Activated naive CD4-positive, alpha-beta T cell treated with anti-CD3 and anti-CD28 coated beads, Interleukin-2, amount 10 ng/mL, durations not matched to agents 7 days and 5 days (primary cell): ENCODE measurements around the gene TANC2.
A peak's percentile ranks its signal among the peaks of the same experiment; 100 is the strongest.

Source experiments
- CTCF ChIA-PET: fragments of 350-600 bp; sonication (Branson Sonifier 250); formaldehyde crosslinking; loops from one replicate; lab custom pipeline; 2021; ENCODE audit warnings: antibody characterized with exemption; lab: Charles Lee
- DNase-seq: peaks from one replicate; pipeline ENCODE4 v3.0.0-alpha.2; 2020
- H3K27ac Mint-ChIP-seq: one replicate; pipeline ENCODE4 v1.8.0; 2021; ENCODE audit warnings: mild to moderate bottlenecking, moderate library complexity, mixed read lengths
- H3K27me3 Mint-ChIP-seq: one replicate; pipeline ENCODE4 v1.8.0; 2021; ENCODE audit warnings: mild to moderate bottlenecking, mixed read lengths
- H3K36me3 Mint-ChIP-seq: one replicate; pipeline ENCODE4 v1.8.0; 2021; ENCODE audit warnings: mixed read lengths
- H3K4me1 Mint-ChIP-seq: one replicate; pipeline ENCODE4 v1.8.0; 2021; ENCODE audit warnings: mixed read lengths
- H3K4me3 Mint-ChIP-seq: one replicate; pipeline ENCODE4 v1.8.0; 2021; ENCODE audit warnings: mild to moderate bottlenecking, moderate library complexity, mixed read lengths
- H3K9me3 Mint-ChIP-seq: one replicate; pipeline ENCODE4 v1.8.0; 2021; ENCODE audit warnings: mixed read lengths

Gene TANC2

DNA sequence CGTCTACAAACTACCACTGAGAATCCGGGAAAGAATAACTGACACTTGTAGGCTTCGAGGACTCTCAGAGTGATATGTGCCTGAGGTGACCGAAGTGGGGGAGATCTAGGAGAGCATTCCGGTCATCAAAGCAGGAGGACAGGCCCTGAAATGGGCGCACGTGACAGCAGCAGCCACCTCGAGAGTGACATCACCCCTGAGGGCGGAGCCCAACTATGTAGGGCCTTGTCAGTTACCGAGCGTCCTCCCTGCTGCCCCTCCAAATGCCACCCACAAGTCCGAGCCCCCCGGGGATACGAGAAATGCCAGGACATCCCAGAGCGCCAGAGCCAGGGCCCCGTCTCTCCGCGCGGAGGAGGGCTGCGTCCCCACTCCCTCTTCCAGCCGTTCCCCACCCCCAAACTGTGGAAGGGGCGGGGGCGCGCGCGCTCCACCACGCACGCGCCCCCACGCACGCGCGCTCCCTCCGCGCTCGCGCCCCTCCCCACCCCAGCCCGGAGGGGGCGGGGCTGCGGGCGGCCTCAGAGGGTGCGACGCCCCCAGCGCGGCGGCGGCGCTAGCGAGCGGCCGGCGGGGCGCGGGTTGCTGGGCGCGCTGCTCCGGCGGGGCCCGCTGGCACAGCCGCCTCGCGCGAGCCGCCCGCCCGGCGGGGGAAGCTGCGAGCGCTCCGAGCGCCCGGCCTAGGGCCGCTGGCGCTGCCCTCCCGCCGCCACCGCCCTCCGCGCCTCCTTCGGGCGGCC is at the start of gene TANC2:
Gene TANC2, plus strand, starts transcription at position 550 of the 740 bp plus-strand sequence. CDS start 43,325 bp downstream, outside the sequence.
- no peaks in the 10 kb centered on the region for H3K9me3 Mint-ChIP-seq
- H3K36me3 Mint-ChIP-seq, result no peaks in the 10 kb centered on the region
- H3K4me3 Mint-ChIP-seq, result peak within 1 kb of the TSS; percentile 87
- H3K27ac Mint-ChIP-seq, result peak within 1 kb of the TSS; percentile 90
- peaks cover 27% of the 10 kb centered on the region for H3K4me1 Mint-ChIP-seq
- DNase-seq, result peak; percentile 84
- CTCF ChIA-PET, result no interaction called here
- peaks cover 57% of the 10 kb centered on the region for H3K27me3 Mint-ChIP-seq

GRCh38 chr17:62916684-62917571 is 49.1 kb upstream of the TANC2 start:
- Mint-ChIP-seq H3K27me3 (peaks cover 9% of the 10 kb centered on the region), H3K36me3 (no peaks in the 10 kb centered on the region), H3K4me1 (no peaks in the 10 kb centered on the region), H3K27ac (no peak overlapping the region), H3K4me3 (no peak overlapping the region), H3K9me3 (no peaks in the 10 kb centered on the region)
- DNase-seq, result no peak
- CTCF ChIA-PET, result no interaction called here

DNA sequence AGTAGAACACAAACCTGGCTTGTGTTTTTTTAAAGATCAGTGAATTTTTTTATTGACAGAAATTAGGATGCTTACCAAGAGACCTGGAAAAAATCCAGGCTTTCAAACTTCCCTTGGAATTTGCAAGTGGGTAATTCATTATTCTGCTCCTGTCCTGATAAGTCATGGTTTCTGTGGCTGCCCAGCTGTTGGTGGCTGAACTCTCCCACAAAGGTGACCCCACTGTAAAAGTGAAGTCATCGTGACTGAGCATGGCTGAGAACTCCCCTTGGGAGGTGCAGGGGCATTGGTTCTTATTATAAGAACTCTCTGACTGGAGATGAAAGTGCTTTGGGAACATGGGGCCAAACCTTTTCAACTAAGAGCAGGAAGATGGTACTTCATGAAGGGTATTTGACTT is 46.6 kb upstream of the TANC2 start:
- Mint-ChIP-seq H3K9me3 (no peaks in the 10 kb centered on the region), H3K27ac (no peak overlapping the region), H3K36me3 (no peaks in the 10 kb centered on the region), H3K4me1 (no peaks in the 10 kb centered on the region), H3K27me3 (peaks cover 3% of the 10 kb centered on the region), H3K4me3 (no peak overlapping the region)
- CTCF ChIA-PET, result no interaction called here
- no peak for DNase-seq

DNA sequence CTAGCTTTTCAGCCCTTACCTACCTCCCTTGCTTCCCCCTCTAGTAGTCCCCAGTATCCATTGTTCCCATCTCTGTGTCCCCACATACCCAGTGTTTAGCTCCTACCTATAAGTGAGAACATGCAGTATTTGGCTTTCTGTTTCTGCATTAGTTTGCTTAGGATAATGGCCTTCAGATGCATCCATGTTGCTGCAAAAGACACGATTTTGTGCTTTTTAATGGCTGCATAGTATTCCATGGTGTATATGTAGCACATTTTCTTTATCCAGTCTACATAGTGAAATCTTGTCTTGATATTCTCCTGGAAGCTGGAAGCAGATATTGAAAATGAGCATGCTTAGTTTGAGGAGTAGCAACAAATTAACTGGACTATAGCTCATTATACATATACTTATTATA is 45.7 kb upstream of the TANC2 start:
- no peaks in the 10 kb centered on the region for H3K4me1 Mint-ChIP-seq

GRCh38 chr17:62921817-62922216 is 44.2 kb upstream of the TANC2 start:
- Mint-ChIP-seq H3K4me3 (no peak overlapping the region), H3K36me3 (no peaks in the 10 kb centered on the region), H3K4me1 (no peaks in the 10 kb centered on the region), H3K9me3 (no peaks in the 10 kb centered on the region), H3K27ac (no peak overlapping the region), H3K27me3 (peaks cover 3% of the 10 kb centered on the region)
- no peak for DNase-seq
- CTCF ChIA-PET, result no interaction called here

More for the DNA sequence above, 45.7 kb upstream of the TANC2 start:
- Mint-ChIP-seq H3K9me3 (no peaks in the 10 kb centered on the region), H3K4me3 (no peak overlapping the region), H3K36me3 (no peaks in the 10 kb centered on the region), H3K27me3 (peaks cover 3% of the 10 kb centered on the region), H3K27ac (no peak overlapping the region)
- CTCF ChIA-PET, result no interaction called here
- DNase-seq, result no peak

GRCh38 chr17:62923258-62924150 is 42.5 kb upstream of the TANC2 start:
- CTCF ChIA-PET, result no interaction called here
- no peak overlapping the region for H3K4me3 Mint-ChIP-seq
- H3K9me3 Mint-ChIP-seq, result no peaks in the 10 kb centered on the region
- peaks cover 18% of the 10 kb centered on the region for H3K27me3 Mint-ChIP-seq
- H3K27ac Mint-ChIP-seq, result no peak overlapping the region
- no peak for DNase-seq
- no peaks in the 10 kb centered on the region for H3K4me1 Mint-ChIP-seq
- H3K36me3 Mint-ChIP-seq, result no peaks in the 10 kb centered on the region

GRCh38 chr17:62925267-62925836 is 40.7 kb upstream of the TANC2 start:
- CTCF ChIA-PET, result no interaction called here
- Mint-ChIP-seq H3K27me3 (peaks cover 20% of the 10 kb centered on the region), H3K27ac (no peak overlapping the region), H3K4me1 (no peaks in the 10 kb centered on the region), H3K4me3 (no peak overlapping the region), H3K9me3 (no peaks in the 10 kb centered on the region), H3K36me3 (no peaks in the 10 kb centered on the region)
- DNase-seq, result no peak

GRCh38 chr17:62927083-62927482 is 39.0 kb upstream of the TANC2 start:
- Mint-ChIP-seq H3K4me1 (no peaks in the 10 kb centered on the region), H3K27me3 (peaks cover 23% of the 10 kb centered on the region), H3K36me3 (no peaks in the 10 kb centered on the region), H3K4me3 (no peak overlapping the region), H3K9me3 (no peaks in the 10 kb centered on the region), H3K27ac (no peak overlapping the region)
- CTCF ChIA-PET, result no interaction called here
- DNase-seq, result no peak

DNA sequence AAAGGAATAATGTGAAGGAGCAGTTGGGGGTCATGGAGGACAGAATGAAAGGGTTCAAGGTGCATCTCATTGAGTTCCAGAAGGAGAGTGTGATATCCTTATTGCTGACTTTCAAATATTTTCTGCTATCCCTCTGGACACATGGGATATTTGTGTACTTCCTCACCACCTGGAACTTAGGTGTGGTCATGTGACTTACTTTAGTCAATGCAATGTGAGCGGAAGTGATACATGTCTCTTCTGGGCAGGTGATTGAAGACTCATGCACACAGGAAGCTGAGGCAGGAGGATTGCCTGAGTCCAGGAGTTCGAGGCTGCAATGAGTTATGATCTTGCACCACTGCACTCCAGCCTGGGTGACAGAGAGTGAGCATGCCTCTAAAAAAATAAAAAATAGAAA is 36.7 kb upstream of the TANC2 start:
- Mint-ChIP-seq H3K27me3 (peaks cover 23% of the 10 kb centered on the region), H3K9me3 (no peaks in the 10 kb centered on the region), H3K4me3 (no peak overlapping the region), H3K27ac (no peak overlapping the region), H3K4me1 (no peaks in the 10 kb centered on the region), H3K36me3 (no peaks in the 10 kb centered on the region)
- CTCF ChIA-PET, result no interaction called here
- DNase-seq, result no peak

GRCh38 chr17:62931101-62931500 is 34.9 kb upstream of the TANC2 start:
- H3K27ac Mint-ChIP-seq, result no peak overlapping the region
- H3K27me3 Mint-ChIP-seq, result peaks cover 23% of the 10 kb centered on the region
- no peaks in the 10 kb centered on the region for H3K9me3 Mint-ChIP-seq
- no peak for DNase-seq
- CTCF ChIA-PET, result no interaction called here
- H3K4me1 Mint-ChIP-seq, result no peaks in the 10 kb centered on the region
- no peak overlapping the region for H3K4me3 Mint-ChIP-seq
- H3K36me3 Mint-ChIP-seq, result no peaks in the 10 kb centered on the region

GRCh38 chr17:62933501-62934385 is 32.3 kb upstream of the TANC2 start:
- CTCF ChIA-PET, result interaction anchor here (0.6 to 0.7 kb wide), 2 partner anchors 79 to 471 kb away, joined by 3 read pairs; no protein-coding TSS in a partner anchor
- no peaks in the 10 kb centered on the region for H3K4me1 Mint-ChIP-seq

DNA sequence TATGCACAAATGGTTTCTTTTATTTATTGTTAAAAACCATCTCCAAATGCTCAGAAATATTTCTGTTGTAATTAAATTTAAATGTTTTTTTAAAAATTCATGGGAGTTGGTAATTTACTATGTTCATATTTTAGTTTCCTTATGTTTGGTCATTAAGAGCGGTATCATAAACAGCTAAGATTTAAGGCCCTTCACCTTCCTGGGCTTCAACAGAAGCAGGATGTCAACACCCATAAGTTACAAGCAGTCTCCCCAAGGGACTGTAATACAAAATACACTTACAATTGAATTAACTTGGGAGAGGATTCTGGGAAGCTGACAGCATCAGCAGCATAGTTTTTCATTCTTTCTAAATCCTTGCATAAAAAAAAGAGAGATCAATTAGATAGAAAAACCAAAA is 30.9 kb upstream of the TANC2 start:
- no peak for DNase-seq
- H3K4me1 Mint-ChIP-seq, result no peaks in the 10 kb centered on the region
- CTCF ChIA-PET, result interaction anchor here (1.0 kb wide), 1 partner anchor 263 kb away, joined by 3 read pairs; no protein-coding TSS in a partner anchor
- no peaks in the 10 kb centered on the region for H3K9me3 Mint-ChIP-seq
- H3K27ac Mint-ChIP-seq, result no peak overlapping the region
- H3K4me3 Mint-ChIP-seq, result no peak overlapping the region
- H3K36me3 Mint-ChIP-seq, result no peaks in the 10 kb centered on the region
- H3K27me3 Mint-ChIP-seq, result peaks cover 12% of the 10 kb centered on the region

More at GRCh38 chr17:62933501-62934385, 32.3 kb upstream of the TANC2 start:
- no peak overlapping the region for H3K4me3 Mint-ChIP-seq
- DNase-seq, result no peak
- H3K27ac Mint-ChIP-seq, result no peak overlapping the region
- H3K27me3 Mint-ChIP-seq, result peaks cover 16% of the 10 kb centered on the region
- no peaks in the 10 kb centered on the region for H3K36me3 Mint-ChIP-seq
- H3K9me3 Mint-ChIP-seq, result no peaks in the 10 kb centered on the region

- CTCF ChIA-PET, result interaction anchor here (1.0 kb wide), 1 partner anchor 263 kb away, joined by 3 read pairs; no protein-coding TSS in a partner anchor
- Mint-ChIP-seq H3K27me3 (peaks cover 10% of the 10 kb centered on the region), H3K9me3 (no peaks in the 10 kb centered on the region)
Measured at GRCh38 chr17:62935523-62935922, 30.5 kb upstream of the TANC2 start.

More at GRCh38 chr17:62935523-62935922, 30.5 kb upstream of the TANC2 start:
- Mint-ChIP-seq H3K4me3 (no peak overlapping the region), H3K36me3 (no peaks in the 10 kb centered on the region), H3K27ac (no peak overlapping the region), H3K4me1 (no peaks in the 10 kb centered on the region)
- no peak for DNase-seq
